GM10847 (cell line): ENCODE measurements around the gene SKI.

Source experiments
- POLR2A ChIP-seq: IDR thresholded peaks from 2 replicates; pipeline ENCODE4 v1.6.1; 2011; ENCODE audit not compliant: insufficient read length; ENCODE audit errors: extremely low read depth

The SKI gene

DNA sequence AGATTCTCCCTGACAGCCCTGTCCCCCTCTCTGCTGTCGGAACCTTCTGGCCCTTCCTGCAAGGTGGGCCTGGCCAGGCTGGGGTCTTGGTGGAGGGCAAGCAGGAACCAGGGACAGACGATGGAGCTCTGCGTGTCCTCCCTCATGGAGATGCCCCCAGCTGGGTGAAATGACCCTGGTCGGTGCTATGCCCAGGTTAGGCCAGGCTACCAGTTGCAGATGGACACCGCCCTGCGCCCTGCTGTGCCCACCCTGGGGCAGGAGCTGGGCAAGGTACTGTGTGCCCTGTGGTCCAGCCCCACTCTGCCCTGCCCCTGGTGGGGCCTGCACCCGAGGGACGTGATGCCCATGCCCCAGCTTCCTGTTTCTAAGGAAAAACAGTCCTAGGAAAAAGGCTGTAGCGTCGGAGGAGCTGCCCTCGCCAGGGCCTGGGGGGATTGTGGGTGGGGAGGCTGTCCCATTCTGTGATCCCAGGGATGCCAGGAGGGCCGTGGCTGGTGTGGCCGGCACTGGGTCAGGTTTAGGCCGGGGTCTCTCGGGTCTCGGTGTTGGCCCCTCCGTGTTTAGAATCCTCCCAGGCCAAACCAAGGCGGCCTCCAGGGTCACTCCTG is 85.6 kb downstream of the SKI start:
- TF ChIP-seq POLR2A, result no peak

- TF ChIP-seq POLR2A, result no peak
Observed at GRCh38 chr1:2314273-2314802, 86.2 kb downstream of the SKI start.

DNA sequence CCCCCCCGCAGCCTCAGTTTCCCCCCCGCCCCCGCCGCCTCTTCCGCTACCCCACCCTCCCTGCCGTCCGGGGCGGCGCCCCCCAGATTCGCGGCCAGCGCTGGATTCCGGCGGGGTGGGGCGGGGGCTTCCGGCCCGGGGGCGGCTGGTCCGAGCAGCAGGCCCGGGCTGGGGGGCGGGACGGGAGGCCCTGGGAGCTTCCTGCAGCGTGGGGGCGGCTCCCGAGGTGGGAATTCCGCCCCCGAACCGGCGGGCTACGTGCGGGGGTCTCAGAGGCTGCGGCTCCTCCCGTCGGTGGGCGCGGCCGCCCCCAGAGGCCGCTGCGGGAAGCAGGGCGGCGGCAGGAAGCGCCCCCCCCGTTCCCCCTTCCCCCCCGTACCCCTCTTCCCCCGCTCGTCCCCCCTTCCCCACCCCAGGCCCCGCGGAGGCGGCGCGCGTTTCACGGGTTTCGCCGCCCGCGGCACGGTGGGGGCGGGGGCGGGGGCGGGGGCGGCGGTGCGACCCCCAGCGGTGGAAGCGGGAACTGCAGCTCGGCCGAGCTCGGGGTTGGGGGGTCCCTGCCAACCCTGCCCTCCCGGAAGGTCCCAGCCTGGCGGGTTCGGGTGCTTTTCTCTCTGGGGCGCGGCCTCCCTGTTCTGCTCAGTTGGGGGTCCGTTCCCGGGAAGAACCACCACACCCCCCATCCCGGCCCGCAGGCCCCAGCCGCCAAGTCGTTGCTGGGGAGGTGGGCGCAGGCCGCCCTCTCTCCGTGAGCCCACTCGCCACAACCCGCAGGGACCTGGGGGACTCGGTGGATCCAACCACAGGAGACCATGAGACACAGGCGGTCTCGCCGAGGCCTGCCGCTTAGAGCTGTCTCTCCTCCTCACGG is 86.9 kb downstream of the SKI start:
- no peak for TF ChIP-seq POLR2A

- no peak for TF ChIP-seq POLR2A
Observed at GRCh38 chr1:2315674-2316450, 87.7 kb downstream of the SKI start.

DNA sequence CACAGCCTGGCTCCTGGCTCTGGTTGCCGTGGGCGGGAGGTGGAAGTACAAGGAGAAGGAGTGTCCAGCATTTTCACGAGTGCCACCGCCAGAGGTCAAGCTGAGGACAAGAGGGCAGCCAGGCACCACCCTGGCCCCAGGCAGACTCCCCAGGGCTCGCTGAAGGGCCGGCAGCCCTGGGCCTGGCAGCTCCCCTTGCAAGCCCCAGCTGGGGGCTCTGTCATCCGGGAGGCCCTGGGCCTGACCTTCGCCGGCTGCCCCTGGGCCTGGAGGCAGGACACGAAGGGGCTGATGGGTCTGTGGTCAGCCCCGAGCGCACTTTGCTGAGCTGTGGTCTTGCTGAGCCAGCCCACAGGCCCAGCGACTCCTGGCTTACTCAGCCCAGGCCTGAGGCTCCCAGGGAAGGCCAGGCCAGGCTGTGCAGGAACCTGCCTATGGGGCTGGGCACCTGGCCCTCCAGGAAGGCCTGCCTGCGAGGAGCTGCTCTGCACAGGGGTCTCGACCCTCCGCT is 88.4 kb downstream of the SKI start:
- no peak for TF ChIP-seq POLR2A

DNA sequence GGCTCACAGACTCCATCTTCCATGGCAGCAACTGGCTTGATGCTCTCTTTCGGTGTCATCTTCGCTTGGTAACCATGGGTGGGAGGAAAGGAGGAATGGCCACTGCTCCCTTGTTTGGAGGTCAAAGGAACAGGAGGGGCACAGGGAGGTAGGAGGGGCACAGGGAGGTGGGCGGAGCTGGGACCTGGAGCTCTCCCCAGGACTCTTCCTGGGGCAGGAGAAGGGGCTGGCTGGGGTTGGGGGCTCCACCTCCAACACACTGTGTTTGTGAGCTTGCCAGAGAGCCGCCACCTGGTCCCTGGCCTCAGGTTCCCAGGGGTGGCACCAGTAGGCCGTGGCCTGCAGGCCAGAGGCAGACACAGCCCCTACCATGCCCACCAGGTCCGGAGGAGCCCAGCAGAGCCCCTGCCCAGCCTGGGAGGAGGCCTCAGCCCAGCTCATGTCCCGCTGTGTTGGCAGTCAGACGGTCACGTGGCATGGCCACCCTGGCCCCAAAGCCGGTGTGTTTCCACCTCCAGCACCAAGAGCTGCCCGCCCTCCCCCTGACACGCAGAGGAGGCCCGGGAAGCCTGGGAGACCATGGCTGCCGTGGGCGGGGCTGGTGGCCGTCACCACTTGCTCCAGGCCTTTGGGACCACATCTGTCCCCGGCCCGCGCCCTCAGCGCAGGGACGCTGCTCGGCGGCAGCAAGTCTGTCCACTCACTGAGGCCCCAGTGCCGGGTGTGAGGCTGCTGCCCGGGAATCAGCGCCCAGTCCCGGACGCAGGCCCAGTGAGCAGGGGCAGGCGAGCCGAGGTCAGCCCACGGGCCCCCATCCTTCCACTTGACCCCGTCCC is 89.3 kb downstream of the SKI start:
- TF ChIP-seq POLR2A, result no peak

- no peak for TF ChIP-seq POLR2A
Observed at GRCh38 chr1:2318314-2319278, 90.5 kb downstream of the SKI start.

GRCh38 chr1:2319291-2319690 is 91.2 kb downstream of the SKI start:
- no peak for TF ChIP-seq POLR2A

DNA sequence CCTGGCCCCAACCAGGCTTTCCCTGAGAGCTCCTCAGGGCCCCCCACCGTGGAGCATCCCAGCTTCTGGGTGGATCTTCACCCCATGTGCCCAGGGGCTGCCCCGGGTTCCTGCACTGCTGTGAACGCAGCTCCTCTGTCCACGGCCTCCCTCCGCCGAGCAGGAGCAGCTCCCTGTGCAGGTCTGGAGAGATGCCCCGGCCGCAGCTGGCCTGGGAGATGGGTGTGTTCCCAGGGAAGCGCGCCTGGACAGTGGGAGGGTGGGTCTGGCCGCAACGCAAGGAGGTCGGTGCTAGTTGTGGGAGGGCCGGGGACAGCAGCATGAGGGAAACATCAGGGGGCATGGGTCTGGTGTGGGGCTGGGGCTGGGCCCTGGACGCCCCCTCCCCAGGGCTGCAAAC is 91.9 kb downstream of the SKI start:
- no peak for TF ChIP-seq POLR2A

GRCh38 chr1:2320760-2321667 is 92.9 kb downstream of the SKI start:
- no peak for TF ChIP-seq POLR2A

DNA sequence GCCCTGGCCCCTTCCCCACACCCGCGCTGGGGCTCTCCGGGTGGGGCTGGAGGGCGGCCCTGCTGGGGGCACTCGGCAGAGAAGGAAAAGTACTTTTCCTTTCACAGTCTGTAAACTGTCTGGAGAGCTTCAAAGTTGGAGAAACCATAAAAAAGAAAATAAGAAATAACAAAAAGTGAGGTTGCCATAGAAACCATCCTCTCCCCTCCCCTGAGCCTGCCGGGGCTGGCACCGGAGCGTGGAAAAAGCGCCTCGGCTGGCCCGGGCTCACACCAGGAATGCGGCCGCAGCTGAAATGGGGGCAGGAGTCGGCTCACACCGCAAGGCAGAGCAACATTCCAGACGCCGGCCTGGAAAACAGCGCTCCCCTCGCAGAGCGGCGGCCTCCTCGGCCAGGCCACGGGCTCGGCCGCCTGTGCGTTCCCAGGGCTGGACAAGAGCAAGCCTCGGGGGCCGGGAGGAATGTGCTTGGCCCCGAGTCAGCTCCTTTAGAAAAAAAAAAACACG is 94.0 kb downstream of the SKI start:
- no peak for TF ChIP-seq POLR2A

- TF ChIP-seq POLR2A, result no peak
Observed at GRCh38 chr1:2322581-2323211, 94.6 kb downstream of the SKI start.
